GM18517 (cell line): ENCODE results near the gene WASF3.

Experiments used
- ATAC-seq: cut with Tn5 transposase; IDR thresholded peaks from one replicate; pipeline ENCODE4 v1.9.1; 2021; ENCODE audit warnings: mild to moderate bottlenecking, moderate library complexity; ENCODE audit not compliant: unreplicated experiment

Gene WASF3, protein sequence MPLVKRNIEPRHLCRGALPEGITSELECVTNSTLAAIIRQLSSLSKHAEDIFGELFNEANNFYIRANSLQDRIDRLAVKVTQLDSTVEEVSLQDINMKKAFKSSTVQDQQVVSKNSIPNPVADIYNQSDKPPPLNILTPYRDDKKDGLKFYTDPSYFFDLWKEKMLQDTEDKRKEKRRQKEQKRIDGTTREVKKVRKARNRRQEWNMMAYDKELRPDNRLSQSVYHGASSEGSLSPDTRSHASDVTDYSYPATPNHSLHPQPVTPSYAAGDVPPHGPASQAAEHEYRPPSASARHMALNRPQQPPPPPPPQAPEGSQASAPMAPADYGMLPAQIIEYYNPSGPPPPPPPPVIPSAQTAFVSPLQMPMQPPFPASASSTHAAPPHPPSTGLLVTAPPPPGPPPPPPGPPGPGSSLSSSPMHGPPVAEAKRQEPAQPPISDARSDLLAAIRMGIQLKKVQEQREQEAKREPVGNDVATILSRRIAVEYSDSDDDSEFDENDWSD

GRCh38 chr13:26557393-26558073 lies at the start of gene WASF3:
WASF3 (plus strand) TSS chr13:26557683; CDS start chr13:26642271, 84,588 bp downstream.
- ATAC-seq = peak; percentile 87

GRCh38 chr13:26508885-26509284 lies 48.6 kb upstream of the WASF3 start:
- ATAC-seq = no peak

DNA sequence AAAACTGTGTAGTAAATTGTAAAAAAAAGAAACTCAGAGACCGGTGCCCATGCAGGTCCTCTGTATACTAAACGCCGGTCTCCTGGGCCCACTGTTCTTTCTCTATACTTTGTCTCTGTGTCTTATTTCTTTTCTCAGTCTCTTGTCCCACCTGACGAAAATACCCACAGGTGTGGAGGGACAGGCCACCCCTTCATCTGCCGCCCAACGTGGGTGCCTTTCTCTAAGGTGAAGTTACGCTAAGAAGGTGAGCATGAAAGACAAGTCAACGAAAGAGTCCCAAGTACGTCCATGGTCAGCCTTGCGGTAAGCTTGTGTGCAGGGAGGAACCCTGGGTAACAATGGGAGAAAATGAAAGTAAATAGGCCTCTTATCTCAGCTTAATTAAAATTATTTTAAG lies 48.0 kb upstream of the WASF3 start:
- ATAC-seq = no peak

DNA sequence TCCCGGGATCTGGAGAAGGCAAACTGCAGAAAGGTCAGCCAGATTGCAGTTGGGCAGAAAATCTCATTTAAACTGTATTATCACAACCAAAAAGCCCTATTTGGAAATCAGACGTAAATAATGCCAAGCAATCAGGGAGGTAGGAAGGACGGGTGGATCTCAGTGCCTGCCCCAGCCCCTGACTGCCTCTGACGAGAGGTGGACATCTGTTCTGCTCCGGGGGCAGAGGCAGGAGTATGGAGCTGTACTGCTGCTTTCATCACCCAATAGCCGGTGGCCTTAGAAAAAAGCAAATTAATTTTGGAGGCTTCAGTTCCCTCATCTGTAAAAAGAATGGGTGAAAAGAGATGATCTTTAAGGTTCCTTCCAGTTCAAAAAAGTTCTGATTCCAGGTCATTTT lies 43.6 kb upstream of the WASF3 start:
- no peak for ATAC-seq

- no peak for ATAC-seq
These were observed 41.8 kb upstream of the WASF3 start for GRCh38 chr13:26515721-26516120.

DNA sequence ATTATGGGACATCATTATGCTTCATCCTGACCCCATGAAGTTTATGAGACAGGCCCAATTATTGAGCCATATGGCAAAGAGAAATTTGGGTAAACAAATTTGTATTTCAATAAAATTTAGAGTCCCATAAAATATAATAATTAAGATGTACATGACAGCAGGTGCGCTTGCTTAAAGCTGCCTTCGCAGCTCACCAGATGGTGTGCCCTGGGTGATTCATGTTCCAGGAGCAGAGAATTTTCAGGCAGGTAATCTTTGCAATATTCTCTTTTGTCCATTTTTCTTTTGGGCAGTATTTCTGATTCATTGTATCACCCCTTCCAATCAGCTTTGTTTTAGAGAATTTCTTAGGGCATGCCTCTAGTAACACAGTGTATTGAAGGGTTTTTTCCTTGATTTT lies 39.5 kb upstream of the WASF3 start:
- no peak for ATAC-seq

- no peak for ATAC-seq
These were observed 39.0 kb upstream of the WASF3 start for GRCh38 chr13:26518451-26518959.

GRCh38 chr13:26522571-26522970 lies 34.9 kb upstream of the WASF3 start:
- no peak for ATAC-seq

- no peak for ATAC-seq
These were observed 34.5 kb upstream of the WASF3 start for GRCh38 chr13:26523007-26523406.

GRCh38 chr13:26525528-26525927 lies 32.0 kb upstream of the WASF3 start:
- no peak for ATAC-seq

GRCh38 chr13:26526702-26527216 lies 30.7 kb upstream of the WASF3 start:
- no peak for ATAC-seq

DNA sequence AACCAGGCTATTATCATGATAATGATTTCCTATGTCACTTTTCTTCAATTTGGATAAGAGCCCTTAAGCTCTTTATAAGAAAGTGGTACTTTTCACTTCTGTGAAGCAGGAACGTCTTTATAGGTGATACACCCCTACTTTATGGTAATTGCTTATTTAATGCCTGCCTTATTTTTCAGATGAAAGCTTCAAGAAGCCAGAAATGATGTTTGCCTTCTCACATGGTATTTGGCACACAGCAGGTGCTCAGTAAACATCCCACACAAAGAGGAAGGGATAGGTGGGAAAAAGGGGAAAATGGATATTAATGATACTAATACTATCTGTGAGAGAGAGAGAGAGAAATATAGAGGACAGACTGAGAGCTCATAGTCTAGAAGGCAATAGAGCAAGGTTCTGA lies 29.0 kb upstream of the WASF3 start:
- ATAC-seq = no peak

DNA sequence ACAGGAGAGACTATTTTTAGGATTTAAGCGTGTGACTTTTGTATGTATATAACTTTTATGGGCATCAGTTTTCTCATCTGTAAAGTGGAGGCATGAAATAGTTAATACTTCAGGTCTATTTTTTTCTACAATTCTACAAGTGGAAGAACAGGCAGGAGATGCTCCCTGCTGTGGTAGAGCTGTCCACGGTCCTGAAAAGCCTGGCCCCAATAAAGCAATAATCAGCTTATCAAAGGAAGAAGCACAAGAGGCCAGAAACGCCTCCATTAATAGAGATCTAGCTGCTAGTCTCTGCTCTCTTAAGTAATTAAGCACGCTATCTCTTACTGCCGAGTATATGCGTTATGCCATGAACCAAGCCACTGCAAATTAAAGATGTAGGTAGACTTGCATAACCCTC lies 28.0 kb upstream of the WASF3 start:
- ATAC-seq = no peak

- no peak for ATAC-seq
These were observed 25.7 kb upstream of the WASF3 start for GRCh38 chr13:26531742-26532141.

DNA sequence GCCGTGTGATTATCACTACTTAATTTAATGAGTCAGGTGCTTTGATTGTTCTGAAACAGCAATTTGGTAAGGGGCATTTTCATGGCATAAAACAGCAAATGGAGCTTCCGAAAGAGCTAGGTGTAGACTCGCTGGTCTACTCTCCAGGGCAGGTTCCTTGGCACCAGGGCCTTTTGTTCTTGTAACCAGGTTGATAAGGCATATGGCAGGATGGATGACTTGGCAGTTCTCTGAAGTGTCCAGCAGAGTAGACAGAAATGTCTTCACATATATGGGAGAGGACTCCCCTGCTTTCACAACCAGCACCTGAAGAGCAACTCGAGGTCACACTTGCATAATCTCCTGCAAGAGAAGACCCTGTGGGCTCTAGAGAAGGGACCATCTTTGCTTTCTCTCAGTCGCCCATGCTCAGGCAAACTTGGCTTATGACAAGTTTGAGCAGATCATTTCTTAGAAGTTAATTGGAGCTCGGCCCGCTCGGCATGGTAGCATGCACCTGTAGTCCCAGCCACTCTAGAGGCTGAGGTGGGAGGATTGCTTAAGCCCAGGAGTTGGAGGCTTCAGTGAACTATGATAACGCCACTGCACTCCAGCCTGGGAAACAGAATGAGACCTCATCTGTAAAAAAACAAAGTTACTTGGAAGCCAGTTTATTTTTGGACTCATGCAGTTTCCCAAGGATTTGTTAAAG lies 23.3 kb upstream of the WASF3 start:
- no peak for ATAC-seq

DNA sequence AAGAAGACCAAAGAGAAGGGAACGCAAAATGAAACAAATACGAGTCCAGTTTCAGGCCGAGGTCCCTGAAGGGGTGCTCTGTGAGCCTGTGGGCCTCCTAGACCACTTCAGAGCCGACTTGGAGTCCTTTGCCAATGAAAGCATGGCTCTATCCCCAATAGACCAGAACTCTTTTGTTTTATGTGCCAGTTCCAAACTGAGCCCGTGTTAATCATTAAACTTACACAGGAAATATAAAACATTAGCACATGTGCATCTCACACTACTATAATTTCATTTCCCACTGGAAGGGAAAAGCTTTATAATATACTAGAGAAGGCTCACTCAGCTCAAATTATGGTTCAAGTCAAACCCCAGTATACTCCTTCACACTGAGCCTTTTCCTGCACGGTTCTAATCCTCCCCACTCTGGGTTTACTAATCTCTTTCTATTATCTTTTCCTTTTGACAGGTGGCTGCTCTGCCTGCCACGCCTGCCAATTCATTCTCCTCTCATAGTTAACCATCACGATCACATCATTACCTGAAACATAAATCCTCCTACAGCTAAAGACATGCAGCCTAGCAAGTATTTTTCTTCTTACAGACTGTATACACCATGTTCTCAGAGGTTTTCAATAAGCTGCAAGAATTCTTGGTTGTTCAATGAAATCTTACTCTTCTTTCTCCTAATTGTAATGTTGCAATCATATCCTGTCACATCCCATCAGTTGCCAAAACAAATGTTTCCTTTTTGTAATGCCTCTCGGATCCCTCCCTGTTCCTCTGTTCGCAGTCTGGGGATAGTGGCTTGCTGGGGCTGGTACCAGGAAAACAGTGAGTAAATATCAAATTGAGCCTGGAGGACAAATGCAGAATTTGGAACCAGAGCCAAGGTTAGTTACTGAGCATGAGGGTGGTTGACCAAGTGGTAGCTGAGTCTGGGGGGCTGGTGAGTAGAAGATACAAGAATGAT lies 18.8 kb upstream of the WASF3 start:
- ATAC-seq = no peak

DNA sequence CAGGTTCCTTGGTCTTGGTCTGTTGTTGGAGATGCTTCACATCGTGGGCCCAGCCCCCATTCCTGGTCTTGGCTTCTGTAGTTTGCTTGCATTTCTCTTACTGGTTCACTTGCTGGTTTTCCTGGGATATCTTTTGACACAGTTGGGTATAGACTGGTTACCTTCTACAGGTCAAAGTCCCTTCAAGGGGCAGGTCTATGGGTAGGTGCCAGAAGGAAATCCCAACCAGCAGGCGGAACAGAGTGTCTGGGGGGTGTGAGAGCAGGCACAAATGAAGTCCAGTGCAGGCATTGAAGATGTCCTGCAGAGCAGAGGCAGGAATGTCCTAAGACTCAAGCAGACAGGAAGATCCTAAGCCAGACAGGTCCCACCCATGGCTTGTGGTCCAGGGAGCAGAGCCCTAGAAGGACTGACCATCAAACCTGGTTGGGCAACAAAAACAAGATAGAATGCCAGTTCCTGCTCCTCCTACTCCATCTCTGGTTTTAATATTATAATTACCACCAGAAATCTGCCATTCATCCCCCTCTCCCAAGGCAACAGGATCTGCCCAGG lies 17.7 kb upstream of the WASF3 start:
- no peak for ATAC-seq

- no peak for ATAC-seq
These were observed 17.1 kb upstream of the WASF3 start for GRCh38 chr13:26540334-26540733.

DNA sequence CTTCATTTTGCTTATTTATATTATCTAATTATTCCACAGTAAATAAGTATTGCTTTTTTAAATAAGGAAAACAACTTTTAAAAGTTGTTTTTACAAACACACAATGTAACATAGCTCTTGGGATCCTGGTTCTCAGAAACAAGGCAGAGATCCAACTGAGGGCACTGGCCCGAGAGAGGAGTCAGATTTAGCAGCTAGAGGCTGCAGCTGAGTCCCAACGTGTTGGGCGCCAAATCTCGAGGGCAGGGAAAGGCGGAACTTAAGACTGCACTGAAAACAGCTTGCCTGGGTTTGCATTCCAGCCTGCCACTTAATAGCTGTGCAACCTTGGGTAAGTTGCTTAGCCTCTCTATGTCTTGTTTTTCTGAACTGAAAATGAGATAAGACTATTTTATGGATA lies 16.4 kb upstream of the WASF3 start:
- ATAC-seq = no peak
